SK-N-SH (cell line): ENCODE results near the gene KRT39. TPM values are rescaled to one million over a fixed set of nuclear protein-coding genes. Genes with fewer than 3 reads are reported as not detected.

Source experiments
- CTCF ChIA-PET: fragments of 300-600, 350-600 bp; formaldehyde crosslinking; extraction: SDS; loops from one replicate; lab custom pipeline; 2021; lab: Yijun Ruan, JAX
- POLR2A ChIA-PET: fragments of 350-600 bp; sonication (Branson Sonifier 250); formaldehyde crosslinking; extraction: SDS; loops from one replicate; lab custom pipeline; 2020; ENCODE audit warnings: antibody characterized with exemption, inconsistent platforms; lab: Yijun Ruan, JAX
- DNase-seq: peaks from one replicate; pipeline ENCODE4 v3.0.0; 2012
- H2AFZ ChIP-seq: fragments of 200-600 bp; sonication (generic); 2 replicates; pipeline ENCODE4 v1.8.1; 2016; ENCODE audit warnings: antibody characterized with exemption, mild to moderate bottlenecking, low read depth
- H3F3A ChIP-seq: fragments of 200-600 bp; sonication (generic); replicated peaks from 2 replicates; pipeline ENCODE3; 2016; ENCODE audit warnings: antibody characterized with exemption, mild to moderate bottlenecking; ENCODE audit not compliant: insufficient read depth
- H3K27ac ChIP-seq, 2 experiments: fragments of 200-500 bp in 1 of 2; fragments of 200-600 bp in 1 of 2; sonication (Bioruptor generic) in 1 of 2; sonication (generic), shearing (Covaris generic) in 1 of 2; 2 replicates each; pipeline versions ENCODE4 v1.5.1 to v1.6.1; 2014 to 2016; ENCODE audit warnings: low read depth in 2 of 2, inconsistent platforms in 1 of 2, low read length in 1 of 2, mild to moderate bottlenecking in 1 of 2, mixed read lengths in 1 of 2
- H3K27me3 ChIP-seq: fragments of 200-600 bp; sonication (generic), shearing (Covaris generic); 2 replicates; pipeline ENCODE4 v1.6.1; 2016; ENCODE audit warnings: mixed run types; ENCODE audit not compliant: insufficient read depth
- H3K36me3 ChIP-seq, 2 experiments: fragments of 200-500 bp in 1 of 2; fragments of 200-600 bp in 1 of 2; sonication (Bioruptor generic) in 1 of 2; sonication (generic) in 1 of 2; replicated peaks in 1 of 2; 2 replicates each; pipeline versions ENCODE3 to v1.5.1; 2014 to 2016; ENCODE audit warnings: low read length in 1 of 2, mild to moderate bottlenecking in 1 of 2; ENCODE audit not compliant: insufficient read depth in 2 of 2, control insufficient read depth in 1 of 2
- H3K4me1 ChIP-seq, 2 experiments: fragments of 200-500 bp in 1 of 2; fragments of 200-600 bp in 1 of 2; sonication (Bioruptor generic) in 1 of 2; sonication (generic), shearing (Covaris generic) in 1 of 2; 2 replicates each; pipeline versions ENCODE4 v1.5.1 to v1.6.1; 2014 to 2016; ENCODE audit warnings: low read depth in 1 of 2, low read length in 1 of 2, mixed run types in 1 of 2; ENCODE audit not compliant: insufficient read depth in 2 of 2, control insufficient read depth in 1 of 2
- H3K4me2 ChIP-seq: fragments of 200-600 bp; sonication (generic), shearing (Covaris generic); 2 replicates; pipeline ENCODE4 v1.6.1; 2017; ENCODE audit warnings: mixed run types
- H3K4me3 ChIP-seq, 2 experiments: fragments of 200-500 bp in 1 of 2; fragments of 200-600 bp in 1 of 2; sonication (Bioruptor generic) in 1 of 2; sonication (generic), shearing (Covaris generic) in 1 of 2; 2 replicates each; pipeline versions ENCODE4 v1.5.1 to v1.8.1; 2014 to 2016; ENCODE audit warnings: low read depth in 2 of 2, inconsistent platforms in 1 of 2, low read length in 1 of 2, mild to moderate bottlenecking in 1 of 2, mixed read lengths in 1 of 2, moderate library complexity in 1 of 2
- H3K79me2 ChIP-seq: fragments of 200-600 bp; sonication (generic); 2 replicates; pipeline ENCODE4 v1.8.1; 2017; ENCODE audit warnings: mild to moderate bottlenecking; ENCODE audit not compliant: insufficient read depth
- H3K9ac ChIP-seq: fragments of 200-600 bp; sonication (generic); 2 replicates; pipeline ENCODE4 v1.6.1; 2017; ENCODE audit warnings: mixed run types
- H3K9me2 ChIP-seq: fragments of 200-600 bp; sonication (generic); 2 replicates; pipeline ENCODE4 v1.6.1; 2017; ENCODE audit warnings: mixed run types
- H3K9me3 ChIP-seq: fragments of 200-600 bp; sonication (generic); 2 replicates; pipeline ENCODE4 v1.6.1; 2017; ENCODE audit warnings: mixed run types, mild to moderate bottlenecking, moderate library complexity
- H4K20me1 ChIP-seq: fragments of 200-600 bp; sonication (generic); 2 replicates; pipeline ENCODE4 v1.6.1; 2017; ENCODE audit warnings: mild to moderate bottlenecking, mixed run types; ENCODE audit not compliant: insufficient read depth
- FOSL2 ChIP-seq: IDR thresholded peaks from 2 replicates; pipeline ENCODE4 v1.4.0; 2012; ENCODE audit warnings: low read depth, mild to moderate bottlenecking, moderate library complexity, borderline replicate concordance
- FOXJ3 ChIP-seq: sonication (generic); formaldehyde crosslinking; IDR thresholded peaks from 2 replicates; pipeline ENCODE4 v1.5.1; 2020; ENCODE audit warnings: mild to moderate bottlenecking, missing genetic modification reagents
- JUND ChIP-seq: IDR thresholded peaks from 2 replicates; pipeline ENCODE4 v1.4.0; 2012
- MXI1 ChIP-seq: IDR thresholded peaks from 2 replicates; pipeline ENCODE4 v1.6.1; 2012; ENCODE audit warnings: mild to moderate bottlenecking, low read depth, low read length, improper control_type of control experiment
- NFIC ChIP-seq: IDR thresholded peaks from 2 replicates; pipeline ENCODE4 v1.4.0; 2012; ENCODE audit warnings: borderline replicate concordance
- PBX3 ChIP-seq: IDR thresholded peaks from 2 replicates; pipeline ENCODE4; 2012
- TCF12 ChIP-seq: IDR thresholded peaks from 2 replicates; pipeline ENCODE4 v1.4.0; 2012
- WGBS: methylation state at CpG from one replicate; pipeline ENCODE4 v1.1.6; 2017; ENCODE audit warnings: low lambda C conversion rate; 5-methylcytosine and 5-hydroxymethylcytosine counted together
- polyA plus RNA-seq, 3 experiments: library from polyadenylated mRNA; depleted of rRNA; stranded (reverse); fragments of >200 nt; gene quantifications; 2 replicates each; pipeline ENCODE4 v1.2.3, GENCODE V29; 2012

The KRT39 gene
- polyA plus RNA-seq, 1 of the 3 experiments (the other 2 are of a cell fraction): not detected

- ChIA-PET POLR2A (no interaction called here), CTCF (interaction anchor here (1.8 to 11.9 kb wide), 5 partner anchors 9 to 751 kb away, joined by 5 to 140 read pairs (median 17); no protein-coding TSS in a partner anchor)
- Histone ChIP-seq H3K4me3 (no peak overlapping the region), H3K4me1 (peaks cover 0 to 8% of the 10 kb centered on the region in 2 experiments; a peak in 2 of 4 replicates), H3K9me3 (no peaks in the 10 kb centered on the region), H2AFZ (no peak overlapping the region), H4K20me1 (no peaks in the 10 kb centered on the region), H3K36me3 (no peaks in the 10 kb centered on the region), H3K9me2 (no peaks in the 10 kb centered on the region), H3K27ac (peak overlapping the region in 1 of 2 experiments; percentile 77; a peak in 2 of 4 replicates), H3F3A (peaks cover 10% of the 10 kb centered on the region), H3K27me3 (no peaks in the 10 kb centered on the region), H3K79me2 (no peaks in the 10 kb centered on the region), H3K4me2 (no peak overlapping the region), H3K9ac (peak overlapping the region; percentile 21; the same call in 1 of the 2 replicates)
- DNase-seq: no peak
- WGBS: 3% methylated on average over 3 of the region's 3 CpGs
- TF ChIP-seq FOSL2 (peak; percentile 83), FOXJ3 (CRISPR knock-in tag) (no peak), TCF12 (peak; percentile 43; the same call in 1 of the 2 replicates), PBX3 (peak; percentile 31; the same call in 1 of the 2 replicates), JUND (peak; percentile 81)
Measured at GRCh38 chr17:40915199-40915661, 51.5 kb downstream of the KRT39 start.

GRCh38 chr17:40914075-40914855 is 52.5 kb downstream of the KRT39 start:
- H3K4me1 ChIP-seq: peaks cover 0 to 14% of the 10 kb centered on the region in 2 experiments; a peak in 3 of 4 replicates
- H3K27ac ChIP-seq: peak overlapping the region in 1 of 2 experiments; percentile 77; a peak in 1 of 4 replicates
- no peak overlapping the region for H3K4me3 ChIP-seq
- no peak overlapping the region for H2AFZ ChIP-seq
- H3K9me2 ChIP-seq: no peaks in the 10 kb centered on the region
- H3K9me3 ChIP-seq: no peaks in the 10 kb centered on the region
- H3F3A ChIP-seq: peaks cover 19% of the 10 kb centered on the region
- H3K79me2 ChIP-seq: no peaks in the 10 kb centered on the region
- POLR2A ChIA-PET: no interaction called here
- no peak overlapping the region for H3K9ac ChIP-seq
- H4K20me1 ChIP-seq: no peaks in the 10 kb centered on the region
- no peak overlapping the region for H3K4me2 ChIP-seq
- no peaks in the 10 kb centered on the region for H3K36me3 ChIP-seq
- CTCF ChIA-PET: interaction anchor here (0.8 to 11.9 kb wide), 6 partner anchors 10 to 752 kb away, joined by 3 to 140 read pairs (median 16); no protein-coding TSS in a partner anchor
- 41% methylated on average over 3 of the region's 3 CpGs for WGBS
- no peak for DNase-seq
- TF ChIP-seq FOSL2 (no peak), PBX3 (no peak), MXI1 (no peak), NFIC (no peak)
- H3K27me3 ChIP-seq: no peaks in the 10 kb centered on the region
